GM19238 (cell line): ENCODE measurements around the gene BEGAIN.
"Not testable (repeated sequence)": the region's sequence is repeated elsewhere in the genome, so short reads cannot be mapped to it uniquely, and the experiment has no call there.

Experiments used
- DNase-seq: peaks from one replicate; pipeline ENCODE4 v3.0.0; 2011; ENCODE audit warnings: low spot score; ENCODE audit not compliant: insufficient read length

Gene BEGAIN

GRCh38 chr14:100524233-100524932 is 62.8 kb downstream of the BEGAIN start:
- DNase-seq = no peak

- no peak for DNase-seq
These were observed 63.4 kb downstream of the BEGAIN start for GRCh38 chr14:100523843-100524169.

GRCh38 chr14:100523131-100523842 is 63.9 kb downstream of the BEGAIN start:
- DNase-seq = no peak

- DNase-seq = no peak
These were observed 64.6 kb downstream of the BEGAIN start for GRCh38 chr14:100522616-100523099.

GRCh38 chr14:100506053-100506452 is 81.2 kb downstream of the BEGAIN start:
- DNase-seq = not testable (repeated sequence)

- DNase-seq = no peak
These were observed 82.7 kb downstream of the BEGAIN start for GRCh38 chr14:100504372-100505078.

- DNase-seq = no peak
These were observed 84.0 kb downstream of the BEGAIN start for GRCh38 chr14:100503251-100503650.

- DNase-seq = no peak
These were observed 84.5 kb downstream of the BEGAIN start for GRCh38 chr14:100502622-100503220.

GRCh38 chr14:100500128-100500527 is 87.1 kb downstream of the BEGAIN start:
- DNase-seq = no peak

- no peak for DNase-seq
These were observed 89.1 kb downstream of the BEGAIN start for GRCh38 chr14:100498068-100498467.

- no peak for DNase-seq
These were observed 91.3 kb downstream of the BEGAIN start for GRCh38 chr14:100495917-100496316.

GRCh38 chr14:100494645-100495044 is 92.6 kb downstream of the BEGAIN start:
- no peak for DNase-seq

- DNase-seq = no peak
These were observed 97.0 kb downstream of the BEGAIN start for GRCh38 chr14:100490252-100490651.

- DNase-seq = no peak
These were observed 99.2 kb downstream of the BEGAIN start for GRCh38 chr14:100488057-100488456.

GRCh38 chr14:100487304-100487703 is 99.9 kb downstream of the BEGAIN start:
- DNase-seq = no peak
